Rectal smooth muscle tissue (tissue), 1 donor: ENCODE results near the gene NGF.

ENCODE experiments used
- H3K27ac ChIP-seq: one replicate; pipeline ENCODE4 v1.7.0; 2013; ENCODE audit warnings: low read depth, low read length, inconsistent platforms
- H3K27me3 ChIP-seq: one replicate; pipeline ENCODE4 v1.7.0; 2013; ENCODE audit warnings: low read length; ENCODE audit not compliant: control insufficient read depth, insufficient read depth
- H3K36me3 ChIP-seq: one replicate; pipeline ENCODE4 v1.7.0; 2013; ENCODE audit warnings: low read length; ENCODE audit not compliant: control insufficient read depth, insufficient read depth
- H3K4me1 ChIP-seq: one replicate; pipeline ENCODE4 v1.7.0; 2013; ENCODE audit warnings: low read length; ENCODE audit not compliant: control insufficient read depth, insufficient read depth
- H3K4me3 ChIP-seq: one replicate; pipeline ENCODE4 v1.7.0; 2013; ENCODE audit warnings: low read length
- H3K9ac ChIP-seq: one replicate; pipeline ENCODE4 v1.7.0; 2013; ENCODE audit warnings: low read length

The NGF gene

DNA sequence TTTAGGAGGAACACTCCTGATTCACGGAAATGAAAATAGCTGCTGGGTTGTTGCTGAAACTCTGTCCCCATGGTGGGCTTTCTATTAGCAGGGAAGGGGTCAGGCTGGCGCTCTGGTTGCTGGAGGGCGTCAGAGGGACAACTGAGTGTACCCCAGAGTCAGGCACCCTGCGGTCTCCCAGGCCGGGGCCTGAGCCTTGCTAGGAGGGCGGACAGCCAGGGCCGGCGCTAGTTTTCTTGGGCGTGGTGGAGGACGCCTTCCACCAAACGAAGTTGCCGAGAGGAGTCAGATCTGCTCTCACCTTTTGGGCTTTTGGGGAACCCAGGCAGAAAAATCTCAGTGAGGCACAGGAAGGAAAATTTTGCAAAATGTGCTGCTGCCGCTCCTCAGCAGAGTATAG lies 54.8 kb downstream of the NGF start:
- no peaks in the 10 kb centered on the region for H3K4me1 ChIP-seq
- peak overlapping the region; percentile 15 for H3K27ac ChIP-seq
- H3K4me3 ChIP-seq, result no peak overlapping the region
- no peak overlapping the region for H3K9ac ChIP-seq
- H3K27me3 ChIP-seq, result no peaks in the 10 kb centered on the region
- H3K36me3 ChIP-seq, result no peaks in the 10 kb centered on the region

DNA sequence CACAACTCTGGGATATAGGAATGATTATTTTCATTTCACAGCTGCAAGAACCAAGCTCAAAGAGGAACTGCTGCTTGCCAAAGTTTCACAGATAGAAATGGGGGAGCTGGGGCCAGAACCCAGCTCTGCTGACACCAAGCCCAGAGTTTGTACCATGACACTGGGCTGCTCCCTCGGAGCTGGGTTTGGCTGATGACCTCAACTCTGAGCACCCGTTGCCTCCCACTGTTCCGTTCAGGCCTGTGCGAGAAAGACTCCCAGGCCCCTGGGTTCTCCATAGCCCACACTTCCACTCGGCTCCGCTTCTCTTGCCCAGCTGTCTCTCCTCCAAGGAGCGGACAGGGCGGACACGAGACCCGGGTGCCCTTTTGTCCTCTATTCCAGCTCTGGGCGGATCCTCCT lies 55.2 kb downstream of the NGF start:
- Histone ChIP-seq H3K9ac (no peak overlapping the region), H3K27ac (no peak overlapping the region), H3K27me3 (no peaks in the 10 kb centered on the region), H3K4me3 (no peak overlapping the region), H3K36me3 (no peaks in the 10 kb centered on the region), H3K4me1 (no peaks in the 10 kb centered on the region)

DNA sequence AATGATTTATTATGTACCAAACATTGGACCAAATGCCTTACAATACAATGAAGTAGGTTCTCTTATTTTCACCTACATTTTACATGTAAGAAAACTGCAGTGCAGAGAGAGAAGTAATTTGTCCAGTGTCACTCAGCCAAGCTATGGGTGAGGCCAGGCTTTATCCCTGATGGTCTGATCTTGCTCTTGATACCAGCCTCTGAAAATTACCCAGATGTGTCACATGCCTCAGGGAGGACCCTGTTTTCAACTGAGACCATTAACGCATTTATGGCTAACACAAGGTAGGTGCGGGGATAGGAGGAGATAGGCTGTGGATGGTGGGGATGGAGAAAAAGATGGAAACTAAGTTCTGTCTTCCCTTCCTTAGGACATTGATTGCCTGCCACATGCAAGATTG lies 56.9 kb downstream of the NGF start:
- Histone ChIP-seq H3K4me1 (no peaks in the 10 kb centered on the region), H3K27me3 (no peaks in the 10 kb centered on the region), H3K4me3 (no peak overlapping the region), H3K9ac (no peak overlapping the region), H3K27ac (no peak overlapping the region), H3K36me3 (no peaks in the 10 kb centered on the region)

DNA sequence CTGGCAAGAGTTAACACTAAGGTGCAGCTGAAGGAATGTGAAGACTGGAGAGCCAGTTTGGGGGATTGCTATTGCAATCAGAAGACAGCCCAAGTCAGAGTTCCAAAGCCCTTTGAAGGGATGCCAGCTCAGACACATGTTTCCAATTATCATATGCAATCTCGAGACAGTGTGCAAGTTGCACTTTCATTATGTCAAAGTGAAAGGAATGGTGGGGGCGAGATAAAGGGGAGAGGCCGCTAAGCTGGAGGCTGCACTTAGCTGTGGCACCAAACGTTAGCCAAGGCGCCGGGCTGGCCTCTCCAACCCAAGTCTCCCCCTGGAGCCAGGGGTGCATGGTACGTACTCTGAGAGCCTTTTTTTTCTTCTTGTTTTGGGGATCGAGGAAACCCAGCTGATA lies 58.0 kb downstream of the NGF start:
- Histone ChIP-seq H3K27me3 (no peaks in the 10 kb centered on the region), H3K9ac (no peak overlapping the region), H3K4me1 (no peaks in the 10 kb centered on the region), H3K36me3 (no peaks in the 10 kb centered on the region), H3K27ac (no peak overlapping the region), H3K4me3 (no peak overlapping the region)

DNA sequence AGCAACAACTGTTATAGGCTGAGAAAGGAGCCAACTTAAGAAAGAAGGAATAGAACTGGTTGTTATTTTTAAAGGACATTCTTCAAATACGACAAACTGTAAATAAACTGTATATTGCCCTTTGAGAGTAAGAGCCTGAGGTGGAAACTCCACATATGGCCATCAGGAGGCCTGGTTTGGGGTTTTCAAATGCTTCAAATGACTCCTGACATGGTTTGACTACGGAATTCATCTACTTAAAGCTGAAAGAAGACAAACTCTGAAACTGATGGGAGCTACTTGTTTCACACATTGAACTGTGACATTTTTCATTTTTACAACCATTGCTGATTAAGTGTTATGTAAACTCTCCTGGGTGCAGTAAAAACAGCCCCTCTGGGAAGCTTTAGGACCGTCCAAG lies 59.8 kb downstream of the NGF start:
- Histone ChIP-seq H3K9ac (no peak overlapping the region), H3K27me3 (no peaks in the 10 kb centered on the region), H3K4me1 (no peaks in the 10 kb centered on the region), H3K27ac (no peak overlapping the region), H3K4me3 (no peak overlapping the region), H3K36me3 (no peaks in the 10 kb centered on the region)

DNA sequence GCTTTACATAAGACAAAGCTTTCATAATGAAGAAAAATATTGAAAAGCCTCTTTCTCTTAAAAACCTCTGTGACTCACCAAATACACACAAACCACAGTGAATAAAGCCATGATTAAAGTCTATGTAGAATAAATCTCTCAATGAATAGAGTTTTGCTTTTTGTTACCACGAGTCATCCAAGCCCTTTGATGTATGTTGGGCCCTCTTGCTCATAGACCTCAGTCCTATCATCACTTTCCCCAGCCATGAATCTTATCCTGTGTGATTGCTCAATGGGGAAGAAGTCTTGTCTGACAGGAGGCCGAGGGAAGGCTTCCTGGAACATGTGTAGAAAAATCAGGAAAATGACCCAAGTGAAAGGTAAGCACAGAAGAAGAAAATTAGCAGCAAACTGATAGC lies 60.8 kb downstream of the NGF start:
- H3K4me3 ChIP-seq, result no peak overlapping the region
- H3K36me3 ChIP-seq, result no peaks in the 10 kb centered on the region
- H3K9ac ChIP-seq, result no peak overlapping the region
- H3K4me1 ChIP-seq, result no peaks in the 10 kb centered on the region
- H3K27me3 ChIP-seq, result no peaks in the 10 kb centered on the region
- H3K27ac ChIP-seq, result no peak overlapping the region

DNA sequence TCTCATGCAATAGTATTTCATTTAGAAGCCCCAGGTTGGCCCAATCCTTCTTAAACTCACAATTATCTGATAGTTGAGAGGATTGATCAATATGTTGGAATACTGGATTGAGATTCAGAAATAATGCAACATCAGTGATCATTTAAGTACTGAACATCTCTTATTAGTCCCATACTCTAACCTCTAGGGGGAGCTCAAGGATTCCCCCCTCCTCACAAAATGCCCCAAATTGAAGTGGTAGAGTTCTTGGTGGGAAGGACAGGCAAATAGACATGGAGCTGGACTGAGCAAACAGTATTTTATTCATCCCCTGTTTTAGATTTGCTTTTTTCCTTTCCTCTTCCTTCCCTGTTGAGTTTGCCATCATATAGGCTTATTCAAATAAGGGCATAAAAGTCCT lies 62.8 kb downstream of the NGF start:
- Histone ChIP-seq H3K27ac (no peak overlapping the region), H3K36me3 (no peaks in the 10 kb centered on the region), H3K4me3 (no peak overlapping the region), H3K27me3 (no peaks in the 10 kb centered on the region), H3K4me1 (no peaks in the 10 kb centered on the region), H3K9ac (no peak overlapping the region)

DNA sequence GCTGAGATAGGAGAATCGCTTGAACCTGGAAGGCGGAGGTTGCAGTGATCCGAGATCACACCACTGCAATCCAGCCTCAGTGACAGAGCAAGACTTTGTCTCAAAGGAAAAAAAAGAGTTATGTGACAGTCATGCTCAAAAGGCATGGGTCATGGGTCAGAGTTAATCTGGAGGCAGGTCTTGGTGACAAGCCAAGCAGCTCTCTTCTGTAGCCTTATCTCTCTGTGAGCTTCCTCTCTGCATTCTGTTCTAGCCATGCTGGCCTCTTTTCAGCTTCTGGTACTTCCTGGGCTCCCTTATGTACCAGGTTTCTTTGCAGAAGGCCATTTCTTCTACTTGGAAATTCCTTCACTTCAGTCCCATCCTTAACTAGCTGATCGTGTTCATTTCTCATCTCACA lies 63.6 kb downstream of the NGF start:
- H3K4me1 ChIP-seq, result no peaks in the 10 kb centered on the region
- no peaks in the 10 kb centered on the region for H3K36me3 ChIP-seq
- H3K27ac ChIP-seq, result no peak overlapping the region

DNA sequence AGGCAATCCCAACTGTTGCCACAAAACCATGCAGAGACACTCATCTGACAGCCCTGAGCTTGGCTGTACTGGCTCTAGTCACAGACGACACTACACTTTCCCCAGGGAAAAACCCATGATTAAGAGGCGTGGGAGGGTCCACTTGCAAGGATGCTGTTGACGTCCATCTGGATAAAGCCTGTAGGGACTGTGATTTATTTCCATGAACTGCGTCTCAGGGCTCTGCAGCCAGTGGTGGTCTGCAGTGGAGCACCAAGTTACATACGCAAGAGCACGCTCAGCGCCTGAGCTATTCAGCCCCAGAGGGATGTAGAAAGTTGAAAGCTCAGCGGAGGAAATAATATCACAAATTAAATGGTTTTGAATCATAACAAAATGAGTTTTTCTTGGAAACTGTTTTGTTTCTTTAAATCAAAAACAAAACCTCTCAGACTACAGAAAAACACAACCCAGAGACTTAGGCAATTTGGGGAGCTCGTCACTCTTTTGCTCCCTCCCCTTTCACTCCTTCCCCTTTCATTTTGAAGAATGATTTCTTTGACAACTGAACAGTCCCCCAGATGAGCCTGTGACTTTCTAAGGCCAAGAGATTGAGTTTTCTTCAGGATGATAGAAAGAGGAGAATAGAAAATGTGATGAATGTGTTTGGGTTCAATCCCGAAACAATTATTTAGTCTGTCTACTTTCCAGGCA lies 71.2 kb downstream of the NGF start:
- Histone ChIP-seq H3K27ac (no peak overlapping the region), H3K36me3 (no peaks in the 10 kb centered on the region), H3K27me3 (no peaks in the 10 kb centered on the region), H3K4me1 (no peaks in the 10 kb centered on the region), H3K9ac (no peak overlapping the region), H3K4me3 (no peak overlapping the region)

More for the DNA sequence above, 63.6 kb downstream of the NGF start:
- Histone ChIP-seq H3K9ac (no peak overlapping the region), H3K4me3 (no peak overlapping the region), H3K27me3 (no peaks in the 10 kb centered on the region)

DNA sequence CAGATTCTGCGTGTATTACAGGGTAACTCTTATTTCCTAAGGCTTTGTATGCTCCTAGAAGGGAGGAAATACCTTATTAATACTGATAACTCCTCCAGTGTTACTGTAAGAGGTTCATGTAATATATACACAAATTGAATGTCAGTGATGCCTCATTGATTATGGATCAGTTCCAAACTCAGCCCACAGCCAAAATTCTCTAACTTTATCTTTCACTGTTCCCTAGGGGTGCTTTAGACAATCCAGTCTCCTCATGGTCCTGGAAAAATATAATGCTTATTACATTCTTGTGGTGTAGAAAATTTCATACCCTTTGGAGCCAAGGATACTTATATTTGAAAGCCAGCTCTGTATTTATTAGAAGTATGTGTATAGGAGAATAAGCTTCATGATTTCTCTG lies 73.0 kb downstream of the NGF start:
- peaks cover 5% of the 10 kb centered on the region for H3K4me1 ChIP-seq
- no peak overlapping the region for H3K9ac ChIP-seq
- no peak overlapping the region for H3K4me3 ChIP-seq
- no peak overlapping the region for H3K27ac ChIP-seq
- no peaks in the 10 kb centered on the region for H3K27me3 ChIP-seq
- H3K36me3 ChIP-seq, result no peaks in the 10 kb centered on the region

DNA sequence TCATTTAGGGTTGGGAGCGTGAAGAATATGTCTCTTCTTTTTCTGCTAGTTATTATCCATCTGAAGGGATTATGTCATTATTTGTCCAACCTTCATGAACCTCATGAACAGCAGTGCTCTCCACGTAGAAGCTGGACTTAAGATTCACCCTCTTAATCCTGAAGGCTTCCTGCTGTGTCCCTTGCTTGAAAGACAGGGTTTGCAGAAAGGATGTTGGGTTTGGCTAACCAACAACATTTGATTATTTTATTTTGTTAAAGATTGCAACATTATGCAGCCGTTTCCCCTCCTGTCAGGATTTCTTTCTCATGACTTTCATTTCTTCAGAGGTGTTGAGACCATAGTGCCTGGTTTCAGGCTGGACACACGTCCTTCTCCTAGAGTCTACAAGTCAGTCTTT lies 75.2 kb downstream of the NGF start:
- Histone ChIP-seq H3K4me3 (no peak overlapping the region), H3K4me1 (peaks cover 5% of the 10 kb centered on the region), H3K36me3 (no peaks in the 10 kb centered on the region), H3K9ac (no peak overlapping the region), H3K27ac (no peak overlapping the region), H3K27me3 (no peaks in the 10 kb centered on the region)

DNA sequence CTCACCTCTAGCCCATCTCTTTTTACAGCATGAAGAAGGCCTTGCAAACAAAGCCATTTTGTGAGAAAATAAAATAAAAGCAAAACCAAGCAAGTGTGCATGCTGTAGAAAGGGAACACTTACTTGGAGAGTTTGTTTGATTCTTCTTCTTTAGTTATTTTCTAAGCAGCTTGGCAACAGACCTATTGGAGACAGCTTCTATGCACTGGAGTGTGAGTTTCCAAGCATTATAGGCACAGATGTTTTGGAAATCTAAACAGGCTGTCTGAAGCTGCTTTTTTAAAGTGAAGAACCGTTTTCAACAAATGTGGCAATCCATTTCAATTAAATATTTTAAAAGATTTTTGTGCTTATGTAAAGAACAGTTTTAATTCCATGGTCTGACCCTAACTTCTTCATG lies 76.6 kb downstream of the NGF start:
- Histone ChIP-seq H3K27me3 (no peaks in the 10 kb centered on the region), H3K36me3 (no peaks in the 10 kb centered on the region), H3K4me3 (no peak overlapping the region), H3K27ac (no peak overlapping the region), H3K9ac (no peak overlapping the region), H3K4me1 (peaks cover 5% of the 10 kb centered on the region)

DNA sequence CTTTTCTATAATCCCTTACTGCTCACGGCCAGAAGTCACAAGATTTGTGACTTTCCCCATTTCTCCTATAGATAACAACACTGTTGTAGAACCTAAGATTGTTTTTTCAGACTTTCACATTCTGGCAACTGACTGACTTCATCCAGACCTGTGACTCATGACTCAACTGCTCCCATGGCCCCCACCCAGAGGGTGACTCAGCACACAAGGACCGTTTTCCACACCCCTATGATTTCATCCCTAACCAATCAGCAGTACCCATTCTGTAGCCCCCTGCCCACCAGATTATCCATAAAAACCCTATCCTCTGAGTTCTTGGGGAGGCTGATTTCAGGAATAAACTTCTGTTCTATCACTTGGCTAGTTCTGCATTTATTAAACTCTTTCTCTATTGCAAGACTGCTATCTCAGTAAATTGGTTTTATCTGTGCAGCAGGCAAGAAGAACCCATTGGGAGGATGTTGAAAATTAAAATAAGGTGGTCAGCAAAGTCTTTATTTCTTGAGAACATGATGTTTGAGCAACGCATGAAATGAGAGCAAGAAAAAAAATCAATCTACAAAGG lies 79.7 kb downstream of the NGF start:
- H3K27me3 ChIP-seq, result no peaks in the 10 kb centered on the region
- no peaks in the 10 kb centered on the region for H3K36me3 ChIP-seq
- H3K27ac ChIP-seq, result no peak overlapping the region
- H3K9ac ChIP-seq, result no peak overlapping the region
- no peak overlapping the region for H3K4me3 ChIP-seq
- H3K4me1 ChIP-seq, result peaks cover 5% of the 10 kb centered on the region
